Middle frontal gyrus (tissue), 1 donor: Measurements from ENCODE around the gene CAMTA2.

Experiments
- DNase-seq: peaks from one replicate; pipeline ENCODE4 v3.0.0-alpha.2; 2015; ENCODE audit warnings: low spot score; ENCODE audit errors: extremely low spot score

CAMTA2 gene

GRCh38 chr17:4948166-4948930 lies 39.1 kb downstream of the CAMTA2 start, which contains the start of gene PFN1:
Gene PFN1, minus strand, starts transcription at chr17:4948530. Its CDS starts 136 bp downstream, at chr17:4948394.
- peak; percentile 58 for DNase-seq

GRCh38 chr17:4947411-4948165 lies 39.9 kb downstream of the CAMTA2 start:
- no peak for DNase-seq

- DNase-seq: no peak
Measured at GRCh38 chr17:4947010-4947410, 40.5 kb downstream of the CAMTA2 start.

GRCh38 chr17:4946312-4946976 lies 41.0 kb downstream of the CAMTA2 start:
- no peak for DNase-seq

- DNase-seq: no peak
Measured at GRCh38 chr17:4945944-4946280, 41.6 kb downstream of the CAMTA2 start.

GRCh38 chr17:4945176-4945943 lies 42.1 kb downstream of the CAMTA2 start:
- DNase-seq: no peak

GRCh38 chr17:4944554-4945175 lies 42.8 kb downstream of the CAMTA2 start:
- no peak for DNase-seq

GRCh38 chr17:4944163-4944553 lies 43.3 kb downstream of the CAMTA2 start:
- DNase-seq: no peak

- no peak for DNase-seq
Measured at GRCh38 chr17:4942760-4943508, 44.5 kb downstream of the CAMTA2 start.

- DNase-seq: no peak
Measured at GRCh38 chr17:4941319-4941610, 46.2 kb downstream of the CAMTA2 start.

- no peak for DNase-seq
Measured at GRCh38 chr17:4940555-4941318, 46.7 kb downstream of the CAMTA2 start.

GRCh38 chr17:4939796-4940554 lies 47.5 kb downstream of the CAMTA2 start, which contains the start of the genes RNF167 and SLC25A11:
Gene RNF167, plus strand, starts transcription at chr17:4940268. Its CDS starts 642 bp downstream, at chr17:4940910.
Gene SLC25A11, minus strand, starts transcription at chr17:4940046. Its CDS starts 136 bp downstream, at chr17:4939910.
- DNase-seq: peak; percentile 99

- no peak for DNase-seq
Measured at GRCh38 chr17:4939546-4939795, 48.0 kb downstream of the CAMTA2 start.

GRCh38 chr17:4938688-4939545 lies 48.6 kb downstream of the CAMTA2 start:
- DNase-seq: no peak

GRCh38 chr17:4938069-4938491 lies 49.4 kb downstream of the CAMTA2 start:
- no peak for DNase-seq

GRCh38 chr17:4937553-4937952 lies 49.9 kb downstream of the CAMTA2 start:
- DNase-seq: no peak

- DNase-seq: no peak
Measured at GRCh38 chr17:4936436-4936835, 51.0 kb downstream of the CAMTA2 start.

GRCh38 chr17:4935650-4936049 lies 51.8 kb downstream of the CAMTA2 start:
- DNase-seq: no peak
